C4-2B (cell line): ENCODE results near the gene CREBL2.
"Not testable (repeated sequence)": the region's sequence is repeated elsewhere in the genome, so short reads cannot be mapped to it uniquely, and the experiment has no call there.

Experiments
- H3K27ac ChIP-seq: fragments of 450-650 bp; 2 replicates; pipeline ENCODE4 v1.5.1; 2017
- CTCF ChIP-seq: fragments of 450-650 bp; conservative IDR thresholded peaks from 2 replicates; pipeline ENCODE4 v1.5.1; 2017; ENCODE audit warnings: mild to moderate bottlenecking
- ZFX ChIP-seq: fragments of 450-650 bp; IDR thresholded peaks from 2 replicates; pipeline ENCODE4 v1.6.1; 2017

The CREBL2 gene

GRCh38 chr12:12611512-12612306 lies at the start of gene CREBL2:
CREBL2 (plus strand) TSS chr12:12611876; CDS start chr12:12612173, 297 bp downstream.
- TF ChIP-seq CTCF (no peak), ZFX (peak; percentile 61)
- H3K27ac ChIP-seq, result peak within 1 kb of the TSS; percentile 76

- TF ChIP-seq ZFX, result peak; percentile 70
- no peak for TF ChIP-seq CTCF
These were observed 49.6 kb upstream of the CREBL2 start for GRCh38 chr12:12562016-12562483.

GRCh38 chr12:12562585-12563261 lies 49.0 kb upstream of the CREBL2 start, which contains the start of gene DUSP16:
DUSP16 (minus strand) TSS chr12:12562863; CDS start chr12:12521098, 41,765 bp downstream.
- no peak; the same call in 1 of the 2 replicates for TF ChIP-seq CTCF
- no peak for TF ChIP-seq ZFX
- H3K27ac ChIP-seq, result peak within 1 kb of the TSS; percentile 100

More at GRCh38 chr12:12562016-12562483, 49.6 kb upstream of the CREBL2 start:
- H3K27ac ChIP-seq, result peak overlapping the region; percentile 100

- H3K27ac ChIP-seq, result peak overlapping the region; percentile 100
- TF ChIP-seq ZFX, result no peak
- TF ChIP-seq CTCF, result no peak
These were observed 48.3 kb upstream of the CREBL2 start for GRCh38 chr12:12563290-12563928.

GRCh38 chr12:12564911-12565310 lies 46.8 kb upstream of the CREBL2 start:
- TF ChIP-seq CTCF, result no peak
- TF ChIP-seq ZFX, result no peak
- no peak overlapping the region for H3K27ac ChIP-seq

GRCh38 chr12:12565971-12566370 lies 45.7 kb upstream of the CREBL2 start:
- not testable (repeated sequence) for H3K27ac ChIP-seq

- no peak for TF ChIP-seq CTCF
- TF ChIP-seq ZFX, result no peak
- no peak overlapping the region for H3K27ac ChIP-seq
These were observed 39.0 kb upstream of the CREBL2 start for GRCh38 chr12:12572659-12573058.
